Ascending aorta (tissue), 2 donors: ENCODE data around the gene FAAH. TPM values are rescaled to one million over a fixed set of nuclear protein-coding genes. Genes with fewer than 3 reads are reported as not detected.
"Not testable (repeated sequence)": the region's sequence is repeated elsewhere in the genome, so short reads cannot be mapped to it uniquely, and the experiment has no call there.

Source experiments
- DNase-seq, 2 donors: peaks; one replicate each; pipeline ENCODE4 v3.0.0-alpha.2; 2019; ENCODE audit warnings: low spot score in 2 of 2
- H3K27ac ChIP-seq, 2 donors: fragments of 200-600 bp; sonication (generic); one replicate each; pipeline ENCODE4 v1.5.1; 2016 to 2017; ENCODE audit warnings: mild to moderate bottlenecking in 1 of 2
- H3K27me3 ChIP-seq: fragments of 200-600 bp; sonication (generic); one replicate; pipeline ENCODE4 v1.5.1; 2017
- H3K36me3 ChIP-seq, 2 donors: fragments of 200-600 bp; sonication (generic); one replicate each; pipeline ENCODE4 v1.5.1; 2016
- H3K4me1 ChIP-seq, 2 donors: fragments of 200-600 bp; sonication (generic); one replicate each; pipeline ENCODE4 v1.5.1; 2016 to 2017; ENCODE audit warnings: mild to moderate bottlenecking in 1 of 2
- H3K4me3 ChIP-seq, 2 donors: fragments of 200-600 bp; sonication (generic); one replicate each; pipeline ENCODE4 v1.5.1; 2016 to 2017; ENCODE audit warnings: mild to moderate bottlenecking in 1 of 2
- H3K9me3 ChIP-seq, 2 donors: fragments of 200-600 bp; sonication (generic); one replicate each; pipeline ENCODE4 v1.5.1; 2016
- CTCF ChIP-seq, 3 experiments: fragments of 200-600 bp in 2 of 3; fragments of 450-650 bp in 1 of 3; sonication (generic) in 2 of 3; IDR thresholded peaks; one replicate each; pipeline ENCODE4 v1.5.1; 2016 to 2019; ENCODE audit warnings: antibody characterized with exemption in 3 of 3, mild to moderate bottlenecking in 1 of 3, moderate library complexity in 1 of 3
- intact Hi-C: fragments of 100-400 bp; cut with DNase I; formaldehyde crosslinking; loops from one replicate; pipeline ENCODE4 v1.15.1; 2023
- total RNA-seq: library from RNA; depleted of rRNA; stranded (reverse); fragments of >200 nt; gene quantifications from one replicate; pipeline ENCODE4 v1.1.0, GENCODE V29; 2016

Gene FAAH
- 6.0 TPM for total RNA-seq

GRCh38 chr1:46394108-46394871 is at the start of gene FAAH:
Gene FAAH, plus strand, starts transcription at chr1:46394317. Its CDS starts 32 bp downstream, at chr1:46394349.
- intact Hi-C loops, result loop anchor here (2.0 kb wide), 1 partner anchor 325 kb away; the partner anchor contains the start of gene EFCAB14
- Histone ChIP-seq H3K4me1 (peaks cover 0 to 6% of the 10 kb centered on the region in 2 donors), H3K36me3 (peaks cover 0 to 2% of the 10 kb centered on the region in 2 donors), H3K9me3 (peaks cover 0 to 12% of the 10 kb centered on the region in 2 donors), H3K27me3 (no peaks in the 10 kb centered on the region), H3K4me3 (peak within 1 kb of the TSS; percentile 60 to 69), H3K27ac (no peak within 1 kb of the TSS)
- TF ChIP-seq CTCF (IDR thresholded peaks at IDR 0.05), result no peak
- peak in 1 of 2 donors; percentile 74 for DNase-seq

GRCh38 chr1:46344481-46344880 is 49.6 kb upstream of the FAAH start:
- Histone ChIP-seq H3K4me3 (no peak overlapping the region), H3K4me1 (peaks cover 0 to 11% of the 10 kb centered on the region in 2 donors), H3K36me3 (peaks cover 22 to 49% of the 10 kb centered on the region in 2 donors), H3K27me3 (no peaks in the 10 kb centered on the region), H3K27ac (no peak overlapping the region), H3K9me3 (no peaks in the 10 kb centered on the region)
- no peak for TF ChIP-seq CTCF (IDR thresholded peaks at IDR 0.05)
- intact Hi-C loops, result loop anchor here (5.0 to 10.0 kb wide), 2 partner anchors 212 to 310 kb away; partner anchors contain the start of gene PIK3R3
- DNase-seq, result no peak

DNA sequence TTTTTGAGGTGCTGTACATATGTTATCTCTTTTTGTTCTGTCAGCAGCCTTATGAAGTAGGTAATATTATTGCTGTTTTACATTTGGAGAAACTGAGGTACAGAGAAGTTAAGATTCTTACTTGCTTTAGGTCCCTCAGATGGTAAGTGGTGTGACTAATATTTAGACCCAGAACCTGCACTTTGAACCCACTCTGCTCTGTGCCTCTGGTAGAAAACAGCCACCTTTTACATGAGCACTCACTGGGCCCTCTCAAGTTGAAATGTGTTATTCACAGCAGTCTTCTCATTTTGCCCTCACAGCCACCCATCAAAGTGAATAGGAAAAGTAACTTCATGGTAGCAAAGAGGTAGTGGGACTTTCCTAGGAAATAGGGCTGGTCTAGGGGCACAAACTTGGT is 48.8 kb upstream of the FAAH start:
- no peak overlapping the region for H3K4me3 ChIP-seq
- no peaks in the 10 kb centered on the region for H3K27me3 ChIP-seq
- TF ChIP-seq CTCF (IDR thresholded peaks at IDR 0.05), result no peak
- peaks cover 23 to 55% of the 10 kb centered on the region in 2 donors for H3K36me3 ChIP-seq
- DNase-seq, result no peak
- intact Hi-C loops, result loop anchor here (10.0 kb wide), 1 partner anchor 310 kb away; no protein-coding TSS in a partner anchor
- H3K4me1 ChIP-seq, result peaks cover 0 to 7% of the 10 kb centered on the region in 2 donors
- no peak overlapping the region for H3K27ac ChIP-seq
- H3K9me3 ChIP-seq, result no peaks in the 10 kb centered on the region

DNA sequence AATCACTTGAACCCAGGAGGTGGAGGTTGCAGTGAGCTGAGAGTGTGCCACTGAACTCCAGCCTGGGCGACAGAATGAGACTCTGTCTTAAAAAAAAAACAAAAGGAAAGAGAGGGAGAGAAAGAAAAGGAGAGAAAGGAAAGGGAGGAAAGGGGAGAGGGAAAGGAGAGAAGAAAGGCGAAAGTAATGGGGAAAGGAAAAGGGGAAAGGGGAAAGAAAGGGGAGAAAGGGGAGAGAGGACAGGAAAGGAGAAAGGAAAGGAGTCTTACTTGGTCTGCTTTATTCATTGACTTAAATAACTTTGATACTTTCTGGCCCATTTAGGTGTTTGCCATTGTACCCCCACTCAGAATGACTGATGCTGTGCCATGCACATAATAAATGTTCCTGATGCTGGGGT is 41.8 kb upstream of the FAAH start:
- Histone ChIP-seq H3K36me3 (peaks cover 50 to 77% of the 10 kb centered on the region in 2 donors), H3K27me3 (no peaks in the 10 kb centered on the region), H3K9me3 (no peaks in the 10 kb centered on the region), H3K4me3 (no peak overlapping the region), H3K27ac (no peak overlapping the region), H3K4me1 (no peaks in the 10 kb centered on the region)
- intact Hi-C loops, result no loop called here
- DNase-seq, result no peak
- no peak for TF ChIP-seq CTCF (IDR thresholded peaks at IDR 0.05)

GRCh38 chr1:46355920-46356319 is 38.2 kb upstream of the FAAH start:
- H3K4me1 ChIP-seq, H3K27ac ChIP-seq, DNase-seq, H3K9me3 ChIP-seq, H3K27me3 ChIP-seq, intact Hi-C loops, H3K4me3 ChIP-seq: not testable (repeated sequence)
- H3K36me3 ChIP-seq, result peaks cover 66 to 87% of the 10 kb centered on the region in 2 donors

DNA sequence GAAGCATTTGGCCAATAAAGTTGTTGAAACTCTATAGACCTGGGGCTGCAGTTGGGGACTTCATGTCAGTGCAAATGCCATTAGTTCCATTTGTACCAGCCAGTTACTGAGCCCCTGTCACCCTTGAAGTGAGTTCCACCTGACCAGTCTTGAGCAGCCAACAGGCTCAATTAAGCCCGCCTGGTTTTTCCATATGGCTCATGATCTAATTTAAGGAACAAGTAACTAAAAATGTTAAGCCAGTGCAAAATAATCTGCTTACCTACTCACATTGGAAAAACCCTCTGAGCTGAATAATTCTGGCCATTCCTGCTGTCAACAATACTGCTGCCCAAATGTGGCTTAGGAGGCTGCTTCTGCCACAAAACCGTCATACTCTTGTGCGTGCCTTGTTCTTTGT is 32.0 kb upstream of the FAAH start:
- Histone ChIP-seq H3K36me3 (peaks cover 60 to 78% of the 10 kb centered on the region in 2 donors), H3K27ac (no peak overlapping the region), H3K4me1 (no peaks in the 10 kb centered on the region), H3K4me3 (no peak overlapping the region), H3K27me3 (no peaks in the 10 kb centered on the region), H3K9me3 (no peaks in the 10 kb centered on the region)
- no peak for TF ChIP-seq CTCF (IDR thresholded peaks at IDR 0.05)
- intact Hi-C loops, result no loop called here
- no peak for DNase-seq
